GM23338 (cell line): Measurements from ENCODE around the gene IQCE. TPM values are rescaled to one million over a fixed set of nuclear protein-coding genes. Genes with fewer than 3 reads are reported as not detected.

ENCODE experiments used
- ATAC-seq: fragments of 200-7000 bp; cut with Tn5 transposase; 3 replicates; pipeline ENCODE4 v1.9.1; 2020
- DNase-seq: peaks from one replicate; pipeline ENCODE4 v3.0.0-alpha.2; 2015; ENCODE audit warnings: low spot score
- H2AFZ ChIP-seq: fragments of 200-600 bp; sonication (generic); 2 replicates; pipeline ENCODE4 v1.8.0; 2016; ENCODE audit warnings: antibody characterized with exemption, mild to moderate bottlenecking, moderate library complexity
- H3F3A ChIP-seq: fragments of 200-600 bp; sonication (generic); replicated peaks from 2 replicates; pipeline ENCODE4 v1.8.0; 2017; ENCODE audit warnings: antibody characterized with exemption, mixed run types, low read depth
- H3K27ac ChIP-seq: fragments of 200-600 bp; sonication (generic); 2 replicates; pipeline ENCODE4 v1.6.1; 2016; ENCODE audit warnings: low read depth
- H3K27me3 ChIP-seq: fragments of 200-600 bp; sonication (generic); 2 replicates; pipeline ENCODE4 v1.8.0; 2016; ENCODE audit warnings: mild to moderate bottlenecking, mixed run types, moderate library complexity; ENCODE audit not compliant: insufficient read depth
- H3K36me3 ChIP-seq: fragments of 200-600 bp; sonication (generic); 2 replicates; pipeline ENCODE4 v1.8.0; 2016; ENCODE audit warnings: mild to moderate bottlenecking; ENCODE audit not compliant: insufficient read depth
- H3K4me1 ChIP-seq: fragments of 200-600 bp; sonication (generic); 2 replicates; pipeline ENCODE4 v1.8.0; 2016; ENCODE audit warnings: mild to moderate bottlenecking, moderate library complexity; ENCODE audit not compliant: insufficient read depth
- H3K4me2 ChIP-seq: fragments of 200-600 bp; sonication (generic); 2 replicates; pipeline ENCODE4 v1.7.1; 2017; ENCODE audit warnings: mixed run types
- H3K4me3 ChIP-seq: fragments of 200-600 bp; sonication (generic); 2 replicates; pipeline ENCODE4 v1.6.1; 2016; ENCODE audit warnings: mixed run types
- H3K79me2 ChIP-seq: fragments of 200-600 bp; sonication (generic); replicated peaks from 2 replicates; pipeline ENCODE4 v1.8.0; 2017; ENCODE audit warnings: mild to moderate bottlenecking; ENCODE audit not compliant: insufficient read depth
- H3K9me2 ChIP-seq: fragments of 200-600 bp; sonication (generic); 2 replicates; pipeline ENCODE4 v1.8.0; 2017; ENCODE audit not compliant: insufficient read depth
- H4K20me1 ChIP-seq: fragments of 200-600 bp; sonication (generic); replicated peaks from 2 replicates; pipeline ENCODE4 v1.8.0; 2017; ENCODE audit warnings: mild to moderate bottlenecking; ENCODE audit not compliant: insufficient read depth
- H3K27ac Mint-ChIP-seq: 2 replicates; pipeline ENCODE4 v1.8.0; 2020; ENCODE audit warnings: inconsistent platforms, mild to moderate bottlenecking, moderate library complexity, mixed read lengths
- H3K27me3 Mint-ChIP-seq: 3 replicates; pipeline ENCODE4 v1.8.0; 2022; ENCODE audit warnings: low read depth, mild to moderate bottlenecking, moderate library complexity, mixed read lengths, inconsistent platforms; ENCODE audit not compliant: insufficient read depth, poor library complexity
- H3K36me3 Mint-ChIP-seq: 3 replicates; pipeline ENCODE4 v1.8.0; 2021; ENCODE audit warnings: low read depth, mild to moderate bottlenecking, inconsistent platforms, moderate library complexity, mixed read lengths
- H3K4me1 Mint-ChIP-seq: 3 replicates; pipeline ENCODE4 v1.8.0; 2020; ENCODE audit warnings: mild to moderate bottlenecking, inconsistent platforms, mixed read lengths
- H3K4me3 Mint-ChIP-seq: 3 replicates; pipeline ENCODE4 v1.8.0; 2021; ENCODE audit warnings: moderate library complexity, mild to moderate bottlenecking, inconsistent platforms, mixed read lengths
- H3K9me3 Mint-ChIP-seq: 3 replicates; pipeline ENCODE4 v1.8.0; 2020; ENCODE audit warnings: moderate library complexity, mild to moderate bottlenecking, inconsistent platforms, mixed read lengths
- CREB1 ChIP-seq: fragments of 250-450 bp; sonication (Bioruptor Pico); IDR thresholded peaks from 2 replicates; pipeline ENCODE4 v1.5.0; 2020; ENCODE audit warnings: low read depth, mild to moderate bottlenecking, moderate library complexity
- EZH2 ChIP-seq: fragments of 200-600 bp; sonication (generic); IDR thresholded peaks from one replicate; pipeline ENCODE4 v1.8.0; 2017; ENCODE audit warnings: antibody characterized with exemption, mild to moderate bottlenecking, low read depth; ENCODE audit not compliant: unreplicated experiment
- EZH2phosphoT487 ChIP-seq: fragments of 200-600 bp; sonication (generic); IDR thresholded peaks from one replicate; pipeline ENCODE4 v1.8.1; 2018; ENCODE audit warnings: antibody characterized with exemption; ENCODE audit not compliant: unreplicated experiment
- NANOG ChIP-seq: IDR thresholded peaks from 2 replicates; pipeline ENCODE4 v1.6.1; 2016; ENCODE audit warnings: antibody characterized with exemption, borderline replicate concordance
- POLR2AphosphoS5 ChIP-seq: IDR thresholded peaks from 2 replicates; pipeline ENCODE4 v1.6.1; 2016; ENCODE audit warnings: antibody characterized with exemption, low read depth
- ZNF114 ChIP-seq: fragments of 250-450 bp; sonication (Bioruptor Pico); IDR thresholded peaks from 2 replicates; pipeline ENCODE4 v1.5.0; 2020; ENCODE audit warnings: mild to moderate bottlenecking, moderate library complexity
- ZNF331 ChIP-seq: fragments of 250-450 bp; sonication (Bioruptor Pico); IDR thresholded peaks from 2 replicates; pipeline ENCODE4 v1.5.0; 2020; ENCODE audit warnings: low read depth, mild to moderate bottlenecking, moderate library complexity
- polyA plus RNA-seq: library from polyadenylated mRNA; unstranded; fragments of >200 nt; fragmentation: Nextera tagmentation; extraction: Ambion mirVana; gene quantifications from 2 replicates; pipeline ENCODE4 v1.2.1, GENCODE V29; 2016
- total RNA-seq: library from RNA; depleted of rRNA; stranded (reverse); fragments of >200 nt; shearing (Covaris generic); gene quantifications from 2 replicates; pipeline ENCODE4 v1.2.3, GENCODE V29; 2014
- TF ChIP-seq, protein P1 (sequence below): IDR thresholded peaks from one replicate; pipeline ENCODE4 v1.6.1; 2018; ENCODE audit warnings: antibody characterized with exemption; ENCODE audit not compliant: unreplicated experiment
- TF ChIP-seq, protein P2 (sequence below): IDR thresholded peaks from 2 replicates; pipeline ENCODE4 v1.6.1; 2016; ENCODE audit warnings: antibody characterized with exemption

IQCE gene
- total and polyA plus RNA-seq, 2 experiments from 2014 or later = 5.0 to 7.7 TPM

DNA sequence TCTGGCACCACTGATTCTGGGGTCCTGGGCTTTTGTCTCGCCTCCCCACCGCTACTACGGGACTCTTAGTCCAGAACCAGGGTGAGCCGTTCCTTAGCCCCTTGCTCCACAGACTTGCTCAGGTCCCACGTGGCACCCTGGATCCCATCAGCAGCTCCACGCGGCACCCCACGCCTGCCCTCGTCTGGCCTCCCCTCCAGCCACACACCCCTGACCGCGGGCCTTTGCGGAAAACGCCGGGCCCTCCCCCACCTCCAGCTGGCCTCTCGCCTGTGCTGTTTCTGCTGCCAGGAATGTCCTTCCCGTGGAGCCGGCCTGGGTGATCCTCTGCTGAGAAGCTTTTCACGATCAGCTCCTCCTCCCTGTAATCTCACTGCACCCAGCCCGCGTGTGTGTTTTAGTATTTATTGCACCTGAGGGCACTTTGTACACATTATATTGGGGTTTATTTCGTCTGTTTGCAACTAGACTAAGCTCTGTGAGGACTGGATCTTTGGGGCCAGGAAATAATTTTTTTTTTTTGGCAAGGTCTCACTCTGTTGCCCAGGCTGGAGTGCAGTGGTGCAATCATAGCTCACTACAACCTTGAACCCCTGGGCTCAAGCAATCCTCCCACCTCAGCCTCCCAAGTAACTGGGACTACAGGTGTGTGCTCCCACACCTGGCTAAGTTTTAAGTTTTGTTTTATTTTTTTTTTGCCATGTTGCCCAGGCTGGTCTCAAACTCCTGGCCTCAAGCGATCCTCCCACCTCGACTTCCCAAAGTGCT, 62.5 kb downstream of the IQCE start:
- Histone ChIP-seq H3K4me1 (peaks cover 17% of the 10 kb centered on the region), H3K4me3 (no peak overlapping the region), H3K79me2 (no peaks in the 10 kb centered on the region), H3K36me3 (no peaks in the 10 kb centered on the region), H3K27me3 (no peaks in the 10 kb centered on the region), H3K9me2 (no peaks in the 10 kb centered on the region), H3K4me2 (peak overlapping the region; percentile 56), H2AFZ (peak overlapping the region; percentile 79), H3F3A (peaks cover 15% of the 10 kb centered on the region; the same call in 1 of the 2 replicates), H3K27ac (peak overlapping the region; percentile 67), H4K20me1 (no peaks in the 10 kb centered on the region)
- Mint-ChIP-seq H3K36me3 (no peaks in the 10 kb centered on the region), H3K27me3 (peaks cover 16% of the 10 kb centered on the region), H3K27ac (peak overlapping the region; percentile 85), H3K4me3 (peak overlapping the region; percentile 25; the same call in 1 of the 3 replicates), H3K4me1 (peaks cover 35% of the 10 kb centered on the region), H3K9me3 (no peaks in the 10 kb centered on the region)
- ATAC-seq = peak; percentile 61
- peak; percentile 76 for DNase-seq
- TF ChIP-seq NANOG (no peak), CREB1 (CRISPR knock-in tag) (peak; percentile 31; the same call in 1 of the 2 replicates), EZH2 (no peak)

DNA sequence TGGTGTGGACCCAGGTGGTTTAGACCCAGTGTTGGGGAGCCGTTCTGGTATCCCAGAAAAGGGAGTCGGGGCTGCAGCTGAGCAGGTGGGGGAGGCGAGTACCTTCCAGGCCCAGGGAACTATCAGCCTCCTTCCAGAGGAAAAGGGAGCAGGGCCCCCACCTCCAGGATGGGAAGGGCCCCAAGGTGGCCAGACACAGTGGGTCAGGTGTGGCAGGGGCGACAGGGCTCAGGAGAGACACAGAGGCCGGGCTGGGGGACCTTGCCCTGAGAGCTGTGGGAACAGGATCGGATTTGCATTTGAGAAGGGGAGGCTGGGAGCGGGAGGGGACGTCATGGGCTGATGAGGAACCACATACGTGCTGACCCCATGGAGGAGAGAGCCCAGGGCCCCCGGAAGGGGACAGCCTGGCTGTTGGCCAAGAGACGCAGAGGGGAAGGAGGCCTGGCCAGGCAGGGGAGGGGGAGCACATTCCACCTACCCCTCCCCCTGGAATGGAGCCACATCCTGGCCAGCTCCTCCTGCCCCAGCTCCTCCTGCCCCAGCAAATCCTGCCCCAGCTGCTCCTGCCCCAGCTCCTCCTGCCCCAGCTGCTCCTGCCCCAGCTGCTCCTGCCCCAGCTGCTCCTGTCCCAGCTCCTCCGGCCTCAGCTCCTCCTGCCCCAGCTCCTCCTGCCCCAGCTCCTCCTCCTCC, 63.3 kb downstream of the IQCE start:
- Mint-ChIP-seq H3K27me3 (peaks cover 13% of the 10 kb centered on the region), H3K4me3 (no peak overlapping the region; the same call in 2 of the 3 replicates), H3K36me3 (no peaks in the 10 kb centered on the region), H3K4me1 (peaks cover 29% of the 10 kb centered on the region), H3K27ac (peak overlapping the region; percentile 85), H3K9me3 (no peaks in the 10 kb centered on the region)
- DNase-seq (peak; percentile 79), ATAC-seq (peak; percentile 65)
- H3K27me3 ChIP-seq = no peaks in the 10 kb centered on the region
- H3K9me2 ChIP-seq = no peaks in the 10 kb centered on the region
- H3F3A ChIP-seq = peaks cover 17% of the 10 kb centered on the region; the same call in 1 of the 2 replicates
- peaks cover 13% of the 10 kb centered on the region for H3K4me1 ChIP-seq
- no peaks in the 10 kb centered on the region for H3K36me3 ChIP-seq
- no peaks in the 10 kb centered on the region for H4K20me1 ChIP-seq
- peak overlapping the region; percentile 67 for H3K27ac ChIP-seq
- peak overlapping the region; percentile 84 for H2AFZ ChIP-seq
- no peaks in the 10 kb centered on the region for H3K79me2 ChIP-seq
- H3K4me3 ChIP-seq = no peak overlapping the region
- H3K4me2 ChIP-seq = peak overlapping the region; percentile 56; the same call in 1 of the 2 replicates
- TF ChIP-seq POLR2AphosphoS5 = no peak
- no peak for TF ChIP-seq ZNF114 (CRISPR knock-in tag)
- TF ChIP-seq NANOG = no peak
- no peak for TF ChIP-seq EZH2phosphoT487
- TF ChIP-seq EZH2 = no peak
- TF ChIP-seq ZNF331 (CRISPR knock-in tag) = no peak
- TF ChIP-seq CREB1 (CRISPR knock-in tag) = no peak
- TF ChIP-seq, protein P1, sequence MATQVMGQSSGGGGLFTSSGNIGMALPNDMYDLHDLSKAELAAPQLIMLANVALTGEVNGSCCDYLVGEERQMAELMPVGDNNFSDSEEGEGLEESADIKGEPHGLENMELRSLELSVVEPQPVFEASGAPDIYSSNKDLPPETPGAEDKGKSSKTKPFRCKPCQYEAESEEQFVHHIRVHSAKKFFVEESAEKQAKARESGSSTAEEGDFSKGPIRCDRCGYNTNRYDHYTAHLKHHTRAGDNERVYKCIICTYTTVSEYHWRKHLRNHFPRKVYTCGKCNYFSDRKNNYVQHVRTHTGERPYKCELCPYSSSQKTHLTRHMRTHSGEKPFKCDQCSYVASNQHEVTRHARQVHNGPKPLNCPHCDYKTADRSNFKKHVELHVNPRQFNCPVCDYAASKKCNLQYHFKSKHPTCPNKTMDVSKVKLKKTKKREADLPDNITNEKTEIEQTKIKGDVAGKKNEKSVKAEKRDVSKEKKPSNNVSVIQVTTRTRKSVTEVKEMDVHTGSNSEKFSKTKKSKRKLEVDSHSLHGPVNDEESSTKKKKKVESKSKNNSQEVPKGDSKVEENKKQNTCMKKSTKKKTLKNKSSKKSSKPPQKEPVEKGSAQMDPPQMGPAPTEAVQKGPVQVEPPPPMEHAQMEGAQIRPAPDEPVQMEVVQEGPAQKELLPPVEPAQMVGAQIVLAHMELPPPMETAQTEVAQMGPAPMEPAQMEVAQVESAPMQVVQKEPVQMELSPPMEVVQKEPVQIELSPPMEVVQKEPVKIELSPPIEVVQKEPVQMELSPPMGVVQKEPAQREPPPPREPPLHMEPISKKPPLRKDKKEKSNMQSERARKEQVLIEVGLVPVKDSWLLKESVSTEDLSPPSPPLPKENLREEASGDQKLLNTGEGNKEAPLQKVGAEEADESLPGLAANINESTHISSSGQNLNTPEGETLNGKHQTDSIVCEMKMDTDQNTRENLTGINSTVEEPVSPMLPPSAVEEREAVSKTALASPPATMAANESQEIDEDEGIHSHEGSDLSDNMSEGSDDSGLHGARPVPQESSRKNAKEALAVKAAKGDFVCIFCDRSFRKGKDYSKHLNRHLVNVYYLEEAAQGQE = no peak
- TF ChIP-seq, protein P2, sequence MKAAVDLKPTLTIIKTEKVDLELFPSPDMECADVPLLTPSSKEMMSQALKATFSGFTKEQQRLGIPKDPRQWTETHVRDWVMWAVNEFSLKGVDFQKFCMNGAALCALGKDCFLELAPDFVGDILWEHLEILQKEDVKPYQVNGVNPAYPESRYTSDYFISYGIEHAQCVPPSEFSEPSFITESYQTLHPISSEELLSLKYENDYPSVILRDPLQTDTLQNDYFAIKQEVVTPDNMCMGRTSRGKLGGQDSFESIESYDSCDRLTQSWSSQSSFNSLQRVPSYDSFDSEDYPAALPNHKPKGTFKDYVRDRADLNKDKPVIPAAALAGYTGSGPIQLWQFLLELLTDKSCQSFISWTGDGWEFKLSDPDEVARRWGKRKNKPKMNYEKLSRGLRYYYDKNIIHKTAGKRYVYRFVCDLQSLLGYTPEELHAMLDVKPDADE = no peak
